Camera-type eye (tissue), 1 donor: ENCODE measurements around the gene FGD5. TPM values are rescaled to one million over a fixed set of nuclear protein-coding genes. Genes with fewer than 3 reads are reported as not detected.

Experiments
- total RNA-seq: library from RNA; depleted of rRNA; stranded (reverse); fragments of >200 nt; gene quantifications from one replicate; pipeline ENCODE4 v1.2.3, GENCODE V29; 2014

Gene FGD5, protein sequence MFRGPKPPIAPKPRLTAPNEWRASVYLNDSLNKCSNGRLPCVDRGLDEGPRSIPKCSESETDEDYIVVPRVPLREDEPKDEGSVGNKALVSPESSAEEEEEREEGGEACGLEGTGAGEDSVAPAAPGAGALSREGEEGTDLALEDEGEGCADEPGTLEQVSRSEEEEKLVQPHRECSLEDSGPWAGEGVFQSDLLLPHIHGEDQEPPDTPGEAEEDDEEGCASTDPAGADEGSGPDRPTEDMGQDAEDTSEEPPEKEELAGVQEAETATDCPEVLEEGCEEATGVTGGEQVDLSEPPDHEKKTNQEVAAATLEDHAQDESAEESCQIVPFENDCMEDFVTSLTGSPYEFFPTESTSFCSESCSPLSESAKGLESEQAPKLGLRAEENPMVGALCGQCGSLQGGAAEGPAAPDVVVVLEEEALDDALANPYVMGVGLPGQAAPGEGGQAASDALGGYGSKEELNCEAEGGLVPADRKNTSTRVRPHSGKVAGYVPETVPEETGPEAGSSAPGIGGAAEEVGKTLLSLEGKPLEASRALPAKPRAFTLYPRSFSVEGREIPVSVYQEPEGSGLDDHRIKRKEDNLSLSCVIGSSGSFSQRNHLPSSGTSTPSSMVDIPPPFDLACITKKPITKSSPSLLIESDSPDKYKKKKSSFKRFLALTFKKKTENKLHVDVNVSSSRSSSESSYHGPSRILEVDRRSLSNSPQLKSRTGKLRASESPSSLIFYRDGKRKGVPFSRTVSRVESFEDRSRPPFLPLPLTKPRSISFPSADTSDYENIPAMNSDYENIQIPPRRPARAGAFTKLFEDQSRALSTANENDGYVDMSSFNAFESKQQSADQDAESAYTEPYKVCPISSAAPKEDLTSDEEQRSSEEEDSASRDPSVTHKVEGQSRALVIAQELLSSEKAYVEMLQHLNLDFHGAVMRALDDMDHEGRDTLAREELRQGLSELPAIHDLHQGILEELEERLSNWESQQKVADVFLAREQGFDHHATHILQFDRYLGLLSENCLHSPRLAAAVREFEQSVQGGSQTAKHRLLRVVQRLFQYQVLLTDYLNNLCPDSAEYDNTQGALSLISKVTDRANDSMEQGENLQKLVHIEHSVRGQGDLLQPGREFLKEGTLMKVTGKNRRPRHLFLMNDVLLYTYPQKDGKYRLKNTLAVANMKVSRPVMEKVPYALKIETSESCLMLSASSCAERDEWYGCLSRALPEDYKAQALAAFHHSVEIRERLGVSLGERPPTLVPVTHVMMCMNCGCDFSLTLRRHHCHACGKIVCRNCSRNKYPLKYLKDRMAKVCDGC (N-terminal part only)
- 17.3 TPM for total RNA-seq

DNA sequence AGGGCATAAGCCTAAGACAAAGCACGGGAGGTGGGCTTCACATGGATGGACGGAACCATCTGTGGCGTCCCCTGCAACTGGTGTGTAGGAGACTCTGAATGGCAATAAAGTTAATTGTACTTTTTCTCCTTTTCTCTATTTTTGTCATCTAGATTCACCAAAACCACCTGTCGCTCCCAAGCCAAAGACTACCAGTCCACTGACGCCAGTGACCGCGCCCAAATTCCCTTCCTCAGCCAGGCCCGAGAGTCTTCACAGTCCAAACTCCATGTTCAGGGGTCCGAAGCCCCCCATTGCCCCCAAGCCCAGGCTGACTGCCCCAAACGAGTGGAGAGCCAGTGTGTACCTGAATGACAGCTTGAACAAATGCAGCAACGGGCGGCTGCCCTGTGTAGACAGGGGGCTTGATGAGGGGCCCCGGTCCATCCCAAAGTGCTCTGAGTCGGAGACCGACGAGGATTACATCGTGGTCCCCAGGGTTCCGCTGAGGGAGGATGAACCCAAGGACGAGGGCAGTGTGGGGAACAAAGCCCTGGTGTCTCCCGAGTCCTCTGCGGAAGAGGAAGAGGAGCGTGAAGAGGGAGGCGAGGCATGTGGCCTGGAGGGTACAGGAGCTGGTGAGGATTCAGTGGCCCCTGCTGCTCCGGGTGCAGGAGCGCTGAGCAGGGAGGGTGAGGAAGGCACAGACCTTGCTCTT lies at the start of gene FGD5:
Gene FGD5 (plus strand): TSS at position 159 of the 697 bp plus-strand sequence. CDS start 110 bp downstream, at position 269.

DNA sequence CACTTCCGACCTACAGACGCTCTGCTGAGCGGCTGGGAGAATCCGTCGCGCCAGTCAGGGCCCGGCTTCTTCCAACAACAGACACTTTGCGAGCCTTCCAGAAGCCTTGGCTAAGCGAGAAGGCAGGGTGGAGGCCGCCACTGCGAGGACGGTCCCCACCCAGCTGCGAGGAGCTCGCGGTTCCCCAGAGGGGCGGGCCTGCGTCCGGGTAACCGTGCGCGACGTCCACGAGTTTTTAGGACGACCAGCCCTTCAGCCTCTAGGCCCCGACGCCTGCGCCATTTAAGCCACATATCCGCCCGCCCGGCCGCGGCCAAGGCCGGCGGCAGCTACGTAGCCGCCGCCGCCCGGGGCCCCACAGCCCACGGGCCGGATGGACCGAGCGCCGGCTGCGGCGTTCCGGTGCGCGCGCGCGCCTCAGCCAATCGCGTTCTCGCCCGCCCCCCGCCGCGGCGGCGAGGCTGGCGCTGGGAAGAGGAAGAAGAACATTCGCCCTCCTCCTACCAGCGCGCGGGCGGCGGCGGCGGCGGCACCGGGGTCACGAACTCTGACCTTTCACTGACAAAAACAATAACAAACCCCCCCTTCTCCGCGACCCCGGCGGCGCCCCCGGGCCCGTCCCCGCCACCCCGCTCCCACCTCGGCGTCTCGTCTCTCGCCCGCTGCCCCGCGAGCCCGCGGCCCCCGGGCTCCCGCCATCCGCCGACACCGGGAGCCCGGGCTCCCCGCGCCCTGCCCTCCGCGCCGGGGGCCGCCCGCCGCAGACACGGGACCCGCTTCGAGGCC lies 128.5 kb downstream of the FGD5 start, which contains the start of gene NR2C2:
Gene NR2C2 (plus strand): TSS at position 484 of the 786 bp plus-strand sequence. CDS start 56,332 bp downstream, outside the sequence.

Other genes starting within 250 kb of the FGD5 start
- gene CCDC174, start 167.2 kb upstream of the FGD5 start, total RNA-seq, result 32.8 TPM
- 0.22 TPM for gene C3orf20, start 143.8 kb upstream of the FGD5 start, total RNA-seq
- gene NR2C2, start 128.6 kb downstream of the FGD5 start, total RNA-seq, result 86.9 TPM
- 40.8 TPM for gene MRPS25, start 246.4 kb downstream of the FGD5 start, total RNA-seq